GM19035 (cell line): Measurements from ENCODE around the gene CDKAL1.
"Not testable (repeated sequence)": the region's sequence is repeated elsewhere in the genome, so short reads cannot be mapped to it uniquely, and the experiment has no call there.

Experiments
- ATAC-seq: cut with Tn5 transposase; IDR thresholded peaks from one replicate; pipeline ENCODE4 v1.9.1; 2021; ENCODE audit not compliant: unreplicated experiment

The CDKAL1 gene

GRCh38 chr6:20827798-20828197, 293.5 kb downstream of the CDKAL1 start:
- no peak for ATAC-seq

DNA sequence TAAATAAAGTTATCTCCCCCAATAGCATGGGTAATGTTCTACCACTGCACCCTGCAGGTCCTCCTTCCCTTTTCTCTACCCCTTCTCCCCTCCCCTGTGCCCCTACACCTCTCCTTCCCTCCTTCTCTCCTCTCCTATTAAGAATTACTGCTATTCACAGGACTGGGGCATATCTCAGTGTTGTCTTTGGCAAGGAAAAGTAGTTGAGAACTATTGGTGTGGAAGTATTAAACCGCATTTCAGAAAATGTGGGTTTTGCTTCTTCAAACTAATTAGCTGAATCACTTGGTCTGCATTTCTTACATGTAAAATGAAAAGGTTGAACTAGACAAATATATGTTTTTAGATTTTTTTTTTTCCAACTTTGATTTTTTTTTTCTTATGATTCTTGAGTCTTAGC, 296.3 kb downstream of the CDKAL1 start:
- no peak for ATAC-seq

GRCh38 chr6:20831251-20831650, 297.0 kb downstream of the CDKAL1 start:
- not testable (repeated sequence) for ATAC-seq

- ATAC-seq = no peak
Observed at GRCh38 chr6:20833881-20834515, 299.7 kb downstream of the CDKAL1 start.

GRCh38 chr6:20835315-20836010, 301.2 kb downstream of the CDKAL1 start:
- ATAC-seq = no peak

- ATAC-seq = no peak
Observed at GRCh38 chr6:20837189-20837588, 302.9 kb downstream of the CDKAL1 start.

DNA sequence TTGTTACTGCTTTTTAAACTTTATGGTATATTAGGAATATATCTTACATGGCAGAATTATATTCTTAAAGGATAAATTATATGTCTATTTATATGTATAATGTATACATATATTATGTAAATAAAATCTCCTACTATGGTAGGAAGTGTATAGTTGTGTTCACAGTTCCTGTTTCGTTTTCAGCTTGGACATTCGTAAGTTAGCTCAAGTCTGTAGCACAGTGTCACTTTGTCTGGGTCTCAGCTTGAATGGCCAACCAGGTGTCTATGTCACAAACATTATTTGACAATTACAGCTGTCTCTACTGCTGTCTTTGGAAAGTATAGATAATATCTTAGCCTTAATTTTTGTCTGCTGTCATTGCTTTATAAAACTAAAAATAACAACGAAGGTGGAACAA, 303.9 kb downstream of the CDKAL1 start:
- no peak for ATAC-seq

GRCh38 chr6:20839630-20840029, 305.4 kb downstream of the CDKAL1 start:
- ATAC-seq = no peak

- no peak for ATAC-seq
Observed at GRCh38 chr6:20840675-20841074, 306.4 kb downstream of the CDKAL1 start.

DNA sequence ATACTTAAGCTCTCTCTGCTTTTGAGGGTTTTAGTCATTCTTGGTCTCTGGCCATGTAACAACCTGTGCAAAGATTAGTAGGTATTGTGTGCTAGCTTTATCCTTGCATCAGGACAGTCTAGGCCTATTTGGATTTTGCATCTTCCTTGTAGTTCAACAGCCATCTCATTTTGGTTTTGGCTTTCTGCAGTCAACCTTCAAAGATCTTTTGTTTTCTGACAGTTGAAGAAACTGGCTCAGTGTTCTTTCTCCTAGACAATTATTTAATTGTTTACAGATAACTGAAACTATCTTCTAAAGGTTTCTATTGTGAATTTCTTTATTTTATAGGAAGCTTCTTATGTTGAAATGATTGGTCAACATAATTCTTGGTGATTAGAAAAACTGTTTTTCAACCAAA, 307.5 kb downstream of the CDKAL1 start:
- ATAC-seq = no peak

DNA sequence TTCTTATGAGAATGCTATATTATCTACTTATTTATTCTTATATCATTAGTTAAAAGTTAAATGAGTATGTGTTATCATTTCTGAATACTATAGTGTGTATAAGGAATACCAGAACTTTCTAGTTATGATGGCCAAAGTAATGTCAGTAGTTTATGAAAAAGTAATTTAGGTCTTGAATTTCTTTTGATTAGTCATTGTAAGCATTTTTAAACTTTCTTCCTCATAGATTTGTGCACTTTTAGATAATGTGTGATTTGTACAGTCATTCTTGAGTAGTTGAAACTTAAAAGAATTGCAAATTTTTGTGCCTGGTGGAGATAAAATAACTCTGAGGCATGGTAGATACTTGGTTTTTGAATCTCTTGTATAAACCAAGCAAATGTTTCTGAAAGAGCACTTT, 311.3 kb downstream of the CDKAL1 start:
- no peak for ATAC-seq

GRCh38 chr6:20846602-20847028, 312.4 kb downstream of the CDKAL1 start:
- ATAC-seq = peak; percentile 68

GRCh38 chr6:20847904-20848303, 313.6 kb downstream of the CDKAL1 start:
- ATAC-seq = no peak

GRCh38 chr6:20850686-20851416, 316.6 kb downstream of the CDKAL1 start:
- ATAC-seq = no peak

GRCh38 chr6:20851795-20852194, 317.5 kb downstream of the CDKAL1 start:
- no peak for ATAC-seq

DNA sequence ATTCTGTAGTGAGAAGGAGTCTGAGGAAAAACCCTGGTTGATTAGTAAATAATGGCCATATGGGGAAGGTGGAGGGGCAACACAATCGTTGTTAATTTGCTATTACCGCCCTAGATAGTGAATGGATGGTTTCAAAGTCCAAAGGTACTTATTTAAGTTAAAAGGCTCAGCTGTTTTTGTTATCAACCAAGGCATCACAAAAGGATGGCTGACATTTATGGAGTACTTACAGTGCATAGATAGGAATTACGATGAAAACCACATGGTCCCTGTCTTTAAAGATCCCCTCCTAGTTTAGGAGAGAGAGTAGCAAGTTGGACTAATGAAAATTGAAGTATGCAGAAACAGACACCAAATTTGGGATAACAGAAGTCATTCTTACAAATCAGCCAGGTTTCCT, 319.6 kb downstream of the CDKAL1 start:
- no peak for ATAC-seq

DNA sequence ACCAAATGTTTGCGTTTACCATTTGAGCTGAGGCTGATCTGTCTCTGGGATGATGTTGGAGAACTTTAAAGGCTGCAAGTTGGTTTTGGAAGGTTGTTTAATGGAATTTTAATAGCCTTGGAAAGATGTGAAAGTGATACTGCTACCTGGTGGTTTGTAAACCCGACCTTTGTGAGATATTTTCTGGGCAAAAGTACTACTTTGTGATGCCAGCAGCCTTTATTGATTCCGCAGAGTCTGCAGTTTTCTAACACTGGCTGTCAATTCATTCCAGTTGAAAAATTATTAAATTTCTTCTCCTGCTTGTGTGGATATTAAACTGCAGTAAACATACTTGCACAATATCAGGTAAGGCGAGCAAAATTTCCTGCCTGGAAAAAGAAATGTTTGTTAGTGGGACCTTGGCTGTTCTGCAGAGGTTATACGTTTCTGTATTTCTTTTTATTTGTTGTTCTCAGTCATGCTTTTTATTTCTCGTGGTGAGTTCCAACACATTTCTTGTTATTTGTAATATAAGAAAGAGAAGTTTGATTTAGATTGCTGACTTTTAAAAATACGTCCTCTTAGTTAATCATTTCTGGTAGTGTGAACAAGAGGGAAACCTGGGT, 322.5 kb downstream of the CDKAL1 start:
- ATAC-seq = no peak

DNA sequence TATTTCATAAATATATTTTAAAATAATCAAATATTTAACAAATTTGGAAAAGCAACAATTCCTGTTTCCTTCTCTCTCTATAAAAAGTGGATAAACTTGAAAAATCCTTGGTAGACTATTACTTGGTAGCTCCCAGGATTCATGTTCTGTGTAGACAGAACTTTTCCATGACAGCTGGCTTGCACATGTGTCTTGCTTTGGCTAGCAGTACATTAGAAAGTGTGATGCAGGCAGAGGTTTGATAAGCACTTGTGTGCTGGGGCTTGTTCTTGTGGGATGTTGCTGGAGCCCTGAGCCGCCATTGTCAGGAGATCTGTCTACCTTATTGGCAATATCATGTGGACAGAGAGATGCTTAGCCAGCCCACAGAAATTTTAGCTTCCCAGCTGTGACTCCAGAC, 327.2 kb downstream of the CDKAL1 start:
- ATAC-seq = no peak

GRCh38 chr6:20866036-20866435, 331.8 kb downstream of the CDKAL1 start:
- ATAC-seq = no peak

GRCh38 chr6:20866935-20867703, 332.9 kb downstream of the CDKAL1 start:
- no peak for ATAC-seq
